HG03520 (cell line): ENCODE results near the gene UCK1.
"Not testable (repeated sequence)": the region's sequence is repeated elsewhere in the genome, so short reads cannot be mapped to it uniquely, and the experiment has no call there.

ENCODE experiments used
- ATAC-seq: cut with Tn5 transposase; IDR thresholded peaks from one replicate; pipeline ENCODE4 v1.9.1; 2021; ENCODE audit warnings: mild to moderate bottlenecking, moderate library complexity; ENCODE audit not compliant: unreplicated experiment

The UCK1 gene

DNA sequence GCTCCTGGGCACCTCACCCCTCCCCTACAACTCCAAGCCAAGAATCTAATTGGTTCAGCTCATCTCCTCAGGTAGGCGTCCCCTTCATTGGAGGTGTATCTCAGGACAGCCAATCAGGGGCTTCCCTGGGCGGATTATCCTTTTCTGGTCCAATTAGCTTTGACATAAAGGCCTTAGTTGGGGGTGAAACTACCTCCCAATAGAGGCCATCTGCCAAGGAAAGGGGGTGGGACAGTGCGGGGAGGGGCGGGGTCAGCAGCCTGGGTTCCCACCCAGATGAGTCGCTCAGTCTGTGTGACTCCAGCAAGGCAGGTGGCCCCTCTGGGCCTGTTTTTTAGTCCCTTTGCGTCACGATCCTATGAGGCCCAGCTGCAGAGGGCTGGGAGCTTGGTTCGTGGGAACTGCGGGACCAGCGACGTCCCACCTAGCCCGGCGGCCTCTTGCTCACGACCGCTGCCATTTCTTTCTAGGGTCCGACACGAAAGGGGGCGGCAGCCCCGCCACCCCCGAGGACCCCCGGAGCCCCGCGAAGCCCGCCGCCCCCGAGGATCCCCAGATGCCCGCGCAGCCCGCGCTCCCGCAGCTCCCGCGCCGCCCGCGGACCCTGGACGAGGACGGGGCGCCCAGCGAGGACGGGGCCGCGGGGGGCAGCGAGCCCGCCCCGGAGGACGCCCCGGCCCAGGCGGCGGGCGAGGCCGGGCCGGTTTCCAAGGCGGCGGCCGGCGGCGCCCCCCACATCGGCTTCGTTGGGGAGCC is 23.2 kb upstream of the UCK1 start:
- ATAC-seq, result no peak

GRCh38 chr9:131552030-131552429 is 21.0 kb upstream of the UCK1 start:
- no peak for ATAC-seq

GRCh38 chr9:131550465-131550864 is 19.4 kb upstream of the UCK1 start:
- ATAC-seq, result not testable (repeated sequence)

- ATAC-seq, result not testable (repeated sequence)
Observed at GRCh38 chr9:131549186-131549585, 18.1 kb upstream of the UCK1 start.

DNA sequence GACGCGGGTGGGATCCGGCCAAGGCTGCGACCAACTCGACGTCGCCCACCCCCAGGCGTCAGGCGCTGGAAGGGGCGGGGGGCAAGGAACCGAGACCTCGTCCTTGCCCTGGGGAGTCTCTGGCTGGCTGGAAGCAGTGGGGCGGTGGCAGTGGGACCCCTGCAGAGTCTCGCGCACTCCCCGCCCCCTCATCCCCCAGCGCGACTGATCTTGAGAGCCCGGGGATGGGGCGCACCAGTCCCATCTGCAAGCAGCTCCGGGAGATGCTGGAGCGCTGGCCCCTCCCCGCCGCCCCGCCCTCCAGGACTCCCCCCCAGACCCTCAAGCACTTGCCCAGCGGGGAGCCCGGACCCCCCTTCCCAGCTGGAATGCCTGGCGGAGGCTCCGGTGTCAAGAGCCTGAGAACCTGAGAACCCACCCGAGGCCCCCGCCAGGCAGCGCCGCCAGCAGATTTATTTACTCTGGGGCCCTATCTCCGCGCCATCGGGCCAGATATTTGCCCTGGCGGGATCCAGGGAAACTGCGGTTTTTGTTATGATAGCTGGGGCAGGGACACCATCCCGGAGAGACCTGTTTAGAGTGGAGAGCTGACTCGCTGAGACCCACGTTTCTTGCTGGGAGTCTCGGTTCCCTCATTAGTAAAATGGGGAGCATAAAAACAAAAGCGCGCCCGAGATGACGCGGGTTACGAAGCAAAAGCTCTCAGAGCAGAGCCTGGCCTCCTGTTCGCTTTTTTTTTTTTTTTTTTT is 15.4 kb upstream of the UCK1 start:
- ATAC-seq, result no peak

DNA sequence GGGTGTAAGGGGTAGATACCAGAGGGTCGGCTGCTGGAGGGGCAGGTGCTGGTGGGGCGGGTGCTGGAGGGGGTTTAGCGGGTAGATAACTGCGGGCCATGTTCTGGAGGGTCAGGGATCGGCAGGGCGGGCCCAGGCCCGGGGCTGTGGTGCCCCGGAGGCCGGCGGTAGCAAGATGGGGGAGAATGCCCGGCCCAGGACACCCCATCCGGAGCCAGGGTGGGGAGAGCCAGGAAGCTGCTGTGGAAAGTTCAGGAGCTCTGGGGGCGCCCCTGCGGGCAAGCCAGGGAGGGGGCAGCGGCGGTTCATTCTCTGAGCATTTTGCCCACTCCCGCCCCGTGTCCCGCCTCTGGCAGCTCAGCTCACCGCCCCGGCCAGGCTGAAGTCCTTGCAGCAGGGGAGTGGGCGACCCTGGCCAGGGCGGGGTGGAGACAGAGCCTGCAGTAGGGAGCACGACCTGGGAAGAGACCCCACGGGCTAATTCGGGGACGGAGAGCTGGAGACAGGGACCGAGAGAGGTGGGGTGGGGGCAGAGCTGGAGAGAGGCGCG is 14.8 kb upstream of the UCK1 start:
- no peak for ATAC-seq

DNA sequence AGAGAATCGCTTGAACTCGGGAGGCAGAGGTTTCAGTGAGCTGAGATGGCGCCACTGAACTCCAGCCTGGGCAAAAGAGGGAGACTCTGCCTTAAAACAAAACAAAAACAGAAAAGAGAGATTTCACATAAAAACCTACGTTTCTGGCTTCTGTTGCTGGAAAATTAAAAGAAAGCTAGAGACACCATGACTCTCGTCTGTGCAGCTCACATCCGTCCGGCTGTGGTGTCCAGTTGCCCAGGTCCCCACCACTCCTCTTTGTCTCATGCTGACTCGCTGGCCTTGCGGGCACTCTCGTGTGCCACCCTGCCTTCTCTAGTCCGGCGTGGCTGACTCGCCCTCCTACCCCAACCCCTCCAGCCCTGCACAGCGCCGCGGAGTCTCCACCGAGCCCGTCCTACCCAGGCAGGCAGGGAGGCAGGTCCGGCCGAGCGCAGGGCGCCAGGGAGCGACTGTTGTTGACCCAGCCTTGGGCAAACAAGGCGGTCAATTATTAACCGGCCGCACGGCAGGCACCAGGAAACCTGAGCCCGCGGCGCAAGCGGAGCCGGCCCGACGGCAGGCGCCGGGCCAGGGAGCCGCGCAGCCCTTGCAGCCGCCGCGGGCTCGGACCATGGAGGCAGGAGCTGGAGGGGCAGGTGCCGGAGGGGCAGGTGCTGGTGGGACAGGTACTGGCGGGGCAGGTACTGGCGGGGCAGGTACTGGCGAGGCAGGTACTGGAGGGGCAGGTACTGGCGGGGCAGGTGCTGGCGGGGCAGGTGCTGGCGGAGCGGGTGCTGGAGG is 14.1 kb upstream of the UCK1 start, which contains the start of gene PRRT1B:
Gene PRRT1B, plus strand, starts transcription at position 521 of the 783 bp plus-strand sequence. Its CDS starts 93 bp downstream, at position 614.
- ATAC-seq, result no peak

- ATAC-seq, result no peak
Observed at GRCh38 chr9:131543141-131543540, 12.1 kb upstream of the UCK1 start.

DNA sequence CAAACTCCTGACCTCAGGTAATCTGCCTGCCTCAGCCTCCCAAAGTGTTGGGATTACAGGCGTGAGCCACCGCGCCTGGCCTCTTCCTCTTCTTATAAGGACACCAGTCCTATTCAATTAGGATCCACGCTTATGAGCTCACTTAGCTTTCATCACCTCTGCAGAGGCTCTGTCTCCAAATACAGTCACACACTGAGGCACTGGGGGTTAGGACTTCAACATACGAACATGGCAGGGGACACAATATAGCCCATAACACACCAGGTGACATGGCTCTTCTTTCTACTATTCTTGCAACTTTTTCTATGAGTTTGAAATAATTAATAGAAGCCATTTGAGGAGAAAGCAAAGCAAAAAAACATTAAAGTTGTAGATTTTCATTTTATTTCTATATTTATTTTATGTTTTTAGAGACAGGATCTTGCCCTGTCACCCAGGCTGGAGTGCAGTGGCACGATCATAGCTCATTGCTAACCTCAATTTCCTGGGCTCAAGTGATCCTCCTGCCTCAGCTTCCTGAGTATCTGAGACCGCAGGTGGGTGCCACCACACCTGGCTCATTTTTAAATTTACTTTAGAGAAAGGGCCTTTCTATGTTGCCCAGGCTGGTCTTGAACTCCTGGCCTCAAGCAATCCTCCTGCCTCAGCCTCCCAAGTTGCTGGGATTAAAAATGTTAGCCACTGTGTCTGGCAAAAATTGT is 8.3 kb upstream of the UCK1 start:
- ATAC-seq, result no peak

GRCh38 chr9:131537946-131538345 is 6.9 kb upstream of the UCK1 start:
- ATAC-seq, result no peak

GRCh38 chr9:131534721-131535237 is 3.7 kb upstream of the UCK1 start:
- no peak for ATAC-seq

DNA sequence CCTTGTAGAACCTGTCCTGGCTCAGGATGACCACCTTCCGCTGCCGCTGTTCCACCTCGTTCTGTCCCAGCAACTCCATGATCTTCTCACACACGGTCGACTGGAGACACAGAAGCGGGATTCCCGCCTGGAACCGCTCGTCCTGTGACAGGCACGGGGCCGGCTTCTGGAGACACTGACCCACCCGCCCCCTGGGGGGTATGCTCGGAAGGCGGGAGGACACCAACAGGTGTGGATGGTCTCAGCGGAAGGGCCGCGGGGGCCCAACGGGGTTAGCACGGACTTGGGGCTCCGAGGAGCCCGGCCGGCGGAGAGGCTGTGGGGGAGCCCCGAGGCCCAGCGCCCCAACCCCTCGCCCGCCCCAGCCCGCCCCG is 530 bp downstream of the UCK1 start:
- peak; percentile 16 for ATAC-seq

GRCh38 chr9:131529597-131530545 is 1.2 kb downstream of the UCK1 start:
- no peak for ATAC-seq

GRCh38 chr9:131528886-131529505 is 2.1 kb downstream of the UCK1 start:
- ATAC-seq, result no peak

DNA sequence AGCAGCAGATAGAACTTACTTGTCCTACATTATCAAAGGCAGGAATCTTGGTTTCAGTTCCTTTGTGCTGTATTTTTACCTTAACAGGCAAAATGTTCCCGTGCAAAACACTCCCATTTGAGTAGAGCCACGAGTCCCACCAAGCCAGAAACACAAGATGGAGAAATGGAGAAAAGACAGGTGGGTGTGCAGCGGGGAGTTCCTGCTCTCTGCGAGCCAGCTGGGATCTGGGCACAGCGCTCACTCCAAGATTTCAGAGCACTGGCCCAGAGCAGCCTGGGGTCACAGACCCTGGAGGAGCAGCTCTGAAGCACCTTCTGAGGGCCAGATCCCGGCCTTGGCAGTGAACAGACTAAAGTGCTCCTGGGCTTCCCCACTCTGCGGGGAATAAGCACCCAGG is 2.9 kb downstream of the UCK1 start:
- no peak for ATAC-seq

- no peak for ATAC-seq
Observed at GRCh38 chr9:131525643-131526565, 5.2 kb downstream of the UCK1 start.

- ATAC-seq, result no peak
Observed at GRCh38 chr9:131524665-131525315, 6.3 kb downstream of the UCK1 start.
